ENCODE results near the gene OR10G3.

DNA sequence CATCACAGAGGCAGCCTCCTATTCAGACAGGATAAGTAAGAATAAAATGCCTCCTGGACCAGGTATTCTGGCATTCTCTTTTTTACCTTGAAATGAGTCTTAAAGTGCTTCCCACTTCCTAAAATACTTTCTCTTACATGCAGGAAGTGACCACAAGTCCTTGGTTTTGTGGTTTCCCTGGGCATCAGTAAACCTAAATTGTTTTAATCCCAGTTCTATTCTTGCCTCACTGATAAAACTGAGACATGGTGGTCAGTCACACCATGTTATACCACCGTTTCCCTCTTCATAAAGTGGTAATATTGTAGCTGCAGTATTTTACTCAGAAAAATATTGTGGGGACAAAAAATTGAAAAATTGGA is 52.6 kb downstream of the OR10G3 start:
- TF ChIP-seq, protein P1, sequence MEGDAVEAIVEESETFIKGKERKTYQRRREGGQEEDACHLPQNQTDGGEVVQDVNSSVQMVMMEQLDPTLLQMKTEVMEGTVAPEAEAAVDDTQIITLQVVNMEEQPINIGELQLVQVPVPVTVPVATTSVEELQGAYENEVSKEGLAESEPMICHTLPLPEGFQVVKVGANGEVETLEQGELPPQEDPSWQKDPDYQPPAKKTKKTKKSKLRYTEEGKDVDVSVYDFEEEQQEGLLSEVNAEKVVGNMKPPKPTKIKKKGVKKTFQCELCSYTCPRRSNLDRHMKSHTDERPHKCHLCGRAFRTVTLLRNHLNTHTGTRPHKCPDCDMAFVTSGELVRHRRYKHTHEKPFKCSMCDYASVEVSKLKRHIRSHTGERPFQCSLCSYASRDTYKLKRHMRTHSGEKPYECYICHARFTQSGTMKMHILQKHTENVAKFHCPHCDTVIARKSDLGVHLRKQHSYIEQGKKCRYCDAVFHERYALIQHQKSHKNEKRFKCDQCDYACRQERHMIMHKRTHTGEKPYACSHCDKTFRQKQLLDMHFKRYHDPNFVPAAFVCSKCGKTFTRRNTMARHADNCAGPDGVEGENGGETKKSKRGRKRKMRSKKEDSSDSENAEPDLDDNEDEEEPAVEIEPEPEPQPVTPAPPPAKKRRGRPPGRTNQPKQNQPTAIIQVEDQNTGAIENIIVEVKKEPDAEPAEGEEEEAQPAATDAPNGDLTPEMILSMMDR (IDR thresholded peaks at IDR 0.05) = no peak
- no peak for TF ChIP-seq POLR2A (IDR thresholded peaks at IDR 0.05)
- TF ChIP-seq EP300 (IDR thresholded peaks at IDR 0.05) = no peak

Data from suprapubic skin (tissue), 3 donors.